Testis (tissue), 2 donors: ENCODE results near the gene ENO1.

Experiments
- POLR2A ChIP-seq: fragments of 450-650 bp; IDR thresholded peaks from one replicate; pipeline ENCODE4 v1.6.1; 2017; ENCODE audit warnings: antibody characterized with exemption, mild to moderate bottlenecking, moderate library complexity
- TF ChIP-seq, protein P1 (sequence below), 3 experiments: fragments of 450-650 bp in 2 of 3; fragments of 200-600 bp in 1 of 3; sonication (generic) in 1 of 3; IDR thresholded peaks; one replicate each; pipeline ENCODE4 v1.5.1; 2016 to 2019; ENCODE audit warnings: antibody characterized with exemption in 3 of 3, mild to moderate bottlenecking in 2 of 3, moderate library complexity in 1 of 3

DNA sequence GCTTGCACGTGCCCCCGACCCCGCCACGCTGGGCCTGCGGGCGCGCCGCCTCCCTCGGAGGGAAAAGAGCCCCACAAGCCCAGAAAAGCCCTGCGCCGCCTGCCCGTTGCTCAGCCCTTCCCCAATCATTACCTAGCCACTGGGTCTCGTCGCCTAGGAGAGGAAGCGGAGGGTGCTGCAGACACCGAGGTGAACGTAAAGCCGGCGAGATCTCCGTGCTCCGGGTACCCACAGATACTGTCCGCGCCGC, at the start of gene ENO1:
- TF ChIP-seq, protein P1, sequence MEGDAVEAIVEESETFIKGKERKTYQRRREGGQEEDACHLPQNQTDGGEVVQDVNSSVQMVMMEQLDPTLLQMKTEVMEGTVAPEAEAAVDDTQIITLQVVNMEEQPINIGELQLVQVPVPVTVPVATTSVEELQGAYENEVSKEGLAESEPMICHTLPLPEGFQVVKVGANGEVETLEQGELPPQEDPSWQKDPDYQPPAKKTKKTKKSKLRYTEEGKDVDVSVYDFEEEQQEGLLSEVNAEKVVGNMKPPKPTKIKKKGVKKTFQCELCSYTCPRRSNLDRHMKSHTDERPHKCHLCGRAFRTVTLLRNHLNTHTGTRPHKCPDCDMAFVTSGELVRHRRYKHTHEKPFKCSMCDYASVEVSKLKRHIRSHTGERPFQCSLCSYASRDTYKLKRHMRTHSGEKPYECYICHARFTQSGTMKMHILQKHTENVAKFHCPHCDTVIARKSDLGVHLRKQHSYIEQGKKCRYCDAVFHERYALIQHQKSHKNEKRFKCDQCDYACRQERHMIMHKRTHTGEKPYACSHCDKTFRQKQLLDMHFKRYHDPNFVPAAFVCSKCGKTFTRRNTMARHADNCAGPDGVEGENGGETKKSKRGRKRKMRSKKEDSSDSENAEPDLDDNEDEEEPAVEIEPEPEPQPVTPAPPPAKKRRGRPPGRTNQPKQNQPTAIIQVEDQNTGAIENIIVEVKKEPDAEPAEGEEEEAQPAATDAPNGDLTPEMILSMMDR (IDR thresholded peaks at IDR 0.05), result no peak
- peak; percentile 84 for TF ChIP-seq POLR2A
